Ovary (tissue), 9 donors: ENCODE data around the gene KIF21A. TPM values are rescaled to one million over a fixed set of nuclear protein-coding genes. Genes with fewer than 3 reads are reported as not detected.
"Not testable (repeated sequence)": the region's sequence is repeated elsewhere in the genome, so short reads cannot be mapped to it uniquely, and the experiment has no call there.

ENCODE experiments used
- DNase-seq, 5 donors: peaks; one replicate each; pipeline ENCODE4 v3.0.0-alpha.2; 2019 to 2020
- H3K27ac ChIP-seq, 2 donors: fragments of 200-600 bp; one replicate each; pipeline versions ENCODE4 v1.5.1 to v1.8.0; 2019 to 2022
- H3K27me3 ChIP-seq: fragments of 200-600 bp; one replicate; pipeline ENCODE4 v1.8.0; 2022
- H3K36me3 ChIP-seq: fragments of 200-600 bp; sonication (generic); one replicate; pipeline ENCODE4 v1.5.1; 2019
- H3K4me1 ChIP-seq: one replicate; pipeline ENCODE4 v1.8.1; 2013; ENCODE audit warnings: mild to moderate bottlenecking, moderate library complexity; ENCODE audit not compliant: insufficient read depth
- H3K4me3 ChIP-seq: fragments of 200-600 bp; sonication (generic); one replicate; pipeline ENCODE4 v1.5.1; 2017
- H3K9me3 ChIP-seq, 2 donors: fragments of 200-600 bp in 1 of 2; sonication (generic) in 1 of 2; one replicate each; pipeline versions ENCODE4 v1.5.1 to v1.8.1; 2013 to 2019; ENCODE audit warnings: mild to moderate bottlenecking in 1 of 2, moderate library complexity in 1 of 2
- EP300 ChIP-seq: sonication (generic); formaldehyde crosslinking; IDR thresholded peaks from one replicate; pipeline ENCODE4 v1.6.1; 2017; ENCODE audit warnings: antibody characterized with exemption
- POLR2A ChIP-seq: fragments of 450-650 bp; IDR thresholded peaks from one replicate; pipeline ENCODE4 v1.6.1; 2017; ENCODE audit warnings: antibody characterized with exemption, mild to moderate bottlenecking, moderate library complexity
- WGBS, 3 donors: extraction: QIAGEN DNeasy Blood & Tissue Kit in 1 of 3; methylation state at CpG; one replicate each; pipeline versions ENCODE4 v1.1.5 to v1.1.7; 2013 to 2017; 5-methylcytosine and 5-hydroxymethylcytosine counted together
- intact Hi-C, 4 donors: fragments of 100-400 bp; cut with DNase I; formaldehyde crosslinking; loops; one replicate each; pipeline versions ENCODE4 v1.11.0 to v1.15.1; 2022 to 2023
- polyA plus RNA-seq, 2 donors: library from polyadenylated mRNA; stranded (reverse); fragments of 200-250 nt in 1 of 2; fragments of 350-450 nt in 1 of 2; fragmentation: Illumina TruSeq in 1 of 2; extraction: RNeasy Lipid Tissue Mini Kit (QIAGEN cat#74804) in 1 of 2; gene quantifications; one replicate each; pipeline ENCODE4 v1.2.3, GENCODE V29; 2013 to 2014
- total RNA-seq, 7 donors: library from RNA; depleted of rRNA in 2 of 7; stranded (reverse); fragments of >200 nt in 2 of 7; fragmentation: NEBNext Ultra II Directional in 3 of 7; extraction: Animal tissue kit (Norgen Biotek cat#: 25700) in 3 of 7; gene quantifications; one replicate each; pipeline versions ENCODE4 v1.1.0 to v1.2.4, GENCODE V29; 2016 to 2023
- TF ChIP-seq, protein P1 (sequence below), 3 donors: fragments of 450-650 bp in 2 of 3; fragments of 200-600 bp in 1 of 3; IDR thresholded peaks; one replicate each; pipeline versions ENCODE4 v1.5.1 to v1.8.0; 2016 to 2022; ENCODE audit warnings: antibody characterized with exemption in 3 of 3, mild to moderate bottlenecking in 1 of 3
- donor health status: DM: no; HTN: no; CAD: no; lungs with moderate emphysema.
- donor health status: DM: no; HTN: no; CAD: no.
- donor health status: Bipolar disorder and iron deficiency.
- donor health status: DM: yes; HTN: yes; CAD: no.
- donor health status: DM: no; HTN: no; CAD: no.
- donor health status: DM: yes; HTN: yes; CAD: no.

KIF21A gene
- total and polyA plus RNA-seq, 9 donors: 3.6 to 43.3 (median 11.8) TPM

DNA sequence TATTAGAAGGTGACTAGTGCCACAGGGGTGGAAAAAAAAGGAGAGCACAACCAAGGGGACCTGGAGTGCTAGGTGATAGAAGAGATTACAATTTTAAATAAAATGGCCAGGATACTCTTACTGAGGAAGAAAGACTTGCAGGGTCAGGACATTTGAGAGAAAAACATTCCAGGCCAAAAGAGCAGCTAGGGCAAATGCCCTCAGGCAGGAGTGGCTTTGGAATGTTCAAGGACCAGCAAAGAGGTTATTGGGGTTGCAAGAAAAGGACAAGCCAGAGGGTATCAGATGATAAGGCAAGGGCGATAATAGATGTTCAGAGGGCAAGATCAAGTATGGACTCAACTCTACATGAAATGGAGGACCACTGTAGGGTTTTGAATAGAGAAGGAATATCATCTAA is 146.4 kb downstream of the KIF21A start:
- TF ChIP-seq POLR2A (no peak), EP300 (no peak)
- TF ChIP-seq, protein P1, sequence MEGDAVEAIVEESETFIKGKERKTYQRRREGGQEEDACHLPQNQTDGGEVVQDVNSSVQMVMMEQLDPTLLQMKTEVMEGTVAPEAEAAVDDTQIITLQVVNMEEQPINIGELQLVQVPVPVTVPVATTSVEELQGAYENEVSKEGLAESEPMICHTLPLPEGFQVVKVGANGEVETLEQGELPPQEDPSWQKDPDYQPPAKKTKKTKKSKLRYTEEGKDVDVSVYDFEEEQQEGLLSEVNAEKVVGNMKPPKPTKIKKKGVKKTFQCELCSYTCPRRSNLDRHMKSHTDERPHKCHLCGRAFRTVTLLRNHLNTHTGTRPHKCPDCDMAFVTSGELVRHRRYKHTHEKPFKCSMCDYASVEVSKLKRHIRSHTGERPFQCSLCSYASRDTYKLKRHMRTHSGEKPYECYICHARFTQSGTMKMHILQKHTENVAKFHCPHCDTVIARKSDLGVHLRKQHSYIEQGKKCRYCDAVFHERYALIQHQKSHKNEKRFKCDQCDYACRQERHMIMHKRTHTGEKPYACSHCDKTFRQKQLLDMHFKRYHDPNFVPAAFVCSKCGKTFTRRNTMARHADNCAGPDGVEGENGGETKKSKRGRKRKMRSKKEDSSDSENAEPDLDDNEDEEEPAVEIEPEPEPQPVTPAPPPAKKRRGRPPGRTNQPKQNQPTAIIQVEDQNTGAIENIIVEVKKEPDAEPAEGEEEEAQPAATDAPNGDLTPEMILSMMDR (IDR thresholded peaks at IDR 0.05): no peak
- no peak for DNase-seq
- Histone ChIP-seq H3K27me3 (no peaks in the 10 kb centered on the region), H3K4me1 (no peaks in the 10 kb centered on the region), H3K4me3 (no peak overlapping the region), H3K27ac (no peak overlapping the region), H3K36me3 (no peaks in the 10 kb centered on the region), H3K9me3 (no peaks in the 10 kb centered on the region)
- 93 to 98% (median 94%) methylated on average over 1 of the region's 1 CpG for WGBS, 3 donors
- intact Hi-C loops: no loop called here

DNA sequence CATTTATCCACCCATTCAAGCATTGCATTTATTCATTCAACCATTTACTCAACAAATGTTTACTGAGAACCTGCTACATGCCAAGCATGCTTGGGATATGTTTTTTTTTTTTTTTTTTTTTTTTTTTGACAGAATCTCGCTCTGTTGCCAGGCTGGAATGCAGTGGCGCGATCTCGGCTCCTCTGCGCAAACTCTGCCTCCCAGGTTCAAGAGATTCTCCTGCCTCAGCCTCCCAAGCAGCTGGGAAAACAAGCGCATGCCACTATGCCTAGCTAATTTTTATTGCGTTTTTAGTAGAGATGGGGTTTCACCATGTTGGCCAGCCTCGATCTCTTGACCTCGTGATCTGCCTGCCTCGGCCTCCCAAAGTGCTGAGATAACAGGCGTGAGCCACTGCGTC is 147.3 kb downstream of the KIF21A start:
- DNase-seq, H3K27ac ChIP-seq, H3K4me1 ChIP-seq, intact Hi-C loops, H3K4me3 ChIP-seq, H3K27me3 ChIP-seq, H3K9me3 ChIP-seq, H3K36me3 ChIP-seq: not testable (repeated sequence)
- WGBS, 3 donors: 94 to 96% (median 95%) methylated on average over 12 of the region's 12 CpGs

DNA sequence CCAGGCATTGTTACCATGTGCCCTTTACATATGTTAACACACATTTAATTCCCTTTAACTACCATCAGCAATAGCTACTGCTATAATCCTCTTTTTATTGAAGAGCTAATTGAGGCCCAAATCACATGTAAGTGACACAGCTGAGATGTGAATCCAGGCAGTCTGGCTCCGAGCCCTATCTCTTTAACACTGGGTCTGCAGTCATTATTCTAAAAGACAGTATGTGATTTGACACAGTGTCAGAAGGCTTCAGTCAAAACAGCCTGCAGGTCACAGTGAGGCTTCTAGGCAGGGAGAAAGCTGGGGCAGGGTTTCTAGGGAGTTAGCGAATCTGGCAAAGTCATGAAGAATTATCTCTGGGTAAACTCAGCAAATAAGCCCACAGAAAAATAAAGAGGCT is 148.2 kb downstream of the KIF21A start:
- intact Hi-C loops: no loop called here
- Histone ChIP-seq H3K4me1 (no peaks in the 10 kb centered on the region), H3K27ac (no peak overlapping the region), H3K27me3 (no peaks in the 10 kb centered on the region), H3K9me3 (no peaks in the 10 kb centered on the region), H3K36me3 (no peaks in the 10 kb centered on the region), H3K4me3 (no peak overlapping the region)
- DNase-seq: no peak
- TF ChIP-seq, protein P1 (IDR thresholded peaks at IDR 0.05): no peak
- 55 to 63% (median 56%) methylated on average over 2 of the region's 2 CpGs for WGBS, 3 donors

DNA sequence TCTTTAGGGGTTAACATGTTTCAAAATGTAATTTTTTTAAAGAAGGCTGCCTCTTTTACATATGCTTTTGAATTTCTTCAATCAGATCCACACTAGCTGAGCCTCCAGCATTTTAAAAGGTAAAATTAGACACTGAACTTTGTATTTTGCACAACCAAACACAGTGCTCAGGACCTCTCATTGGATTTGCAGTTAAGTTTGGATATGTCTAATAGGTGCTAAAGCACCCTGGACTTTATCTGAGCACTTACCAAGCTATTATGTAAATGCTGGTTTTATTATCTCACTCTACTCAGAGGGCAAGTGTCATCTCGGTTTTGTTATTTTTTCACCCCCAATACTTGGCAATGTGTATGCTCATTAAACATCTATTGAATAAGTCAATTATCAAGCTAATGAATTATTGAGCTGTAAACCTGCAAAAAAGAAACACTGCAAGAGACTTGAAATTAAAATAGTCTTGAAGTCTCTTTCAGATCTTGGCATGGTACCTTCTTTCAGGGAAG is 150.7 kb downstream of the KIF21A start:
- H3K4me3 ChIP-seq: no peak overlapping the region
- 40 to 54% (median 44%) methylated on average over 1 of the region's 1 CpG for WGBS, 3 donors
- TF ChIP-seq EP300: no peak
- TF ChIP-seq, protein P1 (IDR thresholded peaks at IDR 0.05): no peak
- TF ChIP-seq POLR2A: no peak
- no peak for DNase-seq
- H3K27ac ChIP-seq: no peak overlapping the region
- H3K9me3 ChIP-seq: no peaks in the 10 kb centered on the region
- H3K27me3 ChIP-seq: no peaks in the 10 kb centered on the region
- no peaks in the 10 kb centered on the region for H3K36me3 ChIP-seq
- intact Hi-C loops: no loop called here
- H3K4me1 ChIP-seq: no peaks in the 10 kb centered on the region

DNA sequence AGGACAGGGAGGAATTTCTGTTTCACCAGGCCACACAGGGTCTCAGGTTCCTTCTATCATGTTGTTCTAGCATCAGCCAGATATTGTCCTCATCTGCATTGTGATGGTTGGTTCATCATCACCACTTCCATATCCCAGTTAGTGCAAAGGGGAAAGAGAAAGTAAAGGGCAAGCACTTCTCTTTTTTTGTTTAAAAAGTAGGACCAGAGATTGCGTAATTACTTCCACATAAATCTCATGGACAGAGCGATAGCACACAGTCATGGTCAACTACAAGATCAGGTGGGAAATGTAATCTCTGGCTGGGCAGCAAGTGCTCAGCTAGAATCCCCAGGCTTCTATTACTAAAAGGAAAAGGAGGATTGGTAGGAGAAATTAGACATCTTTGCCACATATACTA is 155.1 kb downstream of the KIF21A start:
- TF ChIP-seq EP300 (no peak), POLR2A (no peak)
- TF ChIP-seq, protein P1 (IDR thresholded peaks at IDR 0.05): no peak
- no peak for DNase-seq
- no peaks in the 10 kb centered on the region for H3K9me3 ChIP-seq
- no peaks in the 10 kb centered on the region for H3K36me3 ChIP-seq
- H3K4me3 ChIP-seq: no peak overlapping the region
- intact Hi-C loops: no loop called here
- no peak overlapping the region for H3K27ac ChIP-seq
- H3K4me1 ChIP-seq: no peaks in the 10 kb centered on the region
- H3K27me3 ChIP-seq: no peaks in the 10 kb centered on the region
- 49 to 54% (median 52%) methylated on average over 2 of the region's 2 CpGs for WGBS, 3 donors
